Natural killer cell (primary cell): ENCODE results near the gene PLXNC1. TPM values are rescaled to one million over a fixed set of nuclear protein-coding genes. Genes with fewer than 3 reads are reported as not detected.

ENCODE experiments used
- ATAC-seq, 3 donors: fragments of 150-1000 bp in 2 of 3; fragments of 200-7000 bp in 1 of 3; cut with Tn5 transposase; 1 replicate in 1 of 3; 2 replicates in 2 of 3; pipeline ENCODE4 v1.10.0; 2021; ENCODE audit warnings: mild to moderate bottlenecking in 2 of 3, moderate library complexity in 2 of 3
- DNase-seq, 2 donors: peaks; one replicate each; pipeline versions ENCODE4 v3.0.0 to v3.0.0-alpha.2; 2013 to 2021; ENCODE audit warnings: mixed read lengths in 1 of 2
- H3K27ac ChIP-seq: one replicate; pipeline ENCODE4 v1.5.1; 2013; ENCODE audit warnings: mild to moderate bottlenecking, low read length
- H3K27me3 ChIP-seq: one replicate; pipeline ENCODE4 v1.6.1; 2013; ENCODE audit warnings: low read length; ENCODE audit not compliant: control insufficient read depth, insufficient read depth
- H3K36me3 ChIP-seq: one replicate; pipeline ENCODE4 v1.6.1; 2013; ENCODE audit warnings: low read length; ENCODE audit not compliant: control insufficient read depth, insufficient read depth
- H3K4me1 ChIP-seq: one replicate; pipeline ENCODE4 v1.6.1; 2013; ENCODE audit warnings: low read length; ENCODE audit not compliant: control insufficient read depth, insufficient read depth
- H3K4me3 ChIP-seq: one replicate; pipeline ENCODE4 v1.5.1; 2013; ENCODE audit warnings: low read length
- H3K9me3 ChIP-seq: one replicate; pipeline ENCODE4 v1.6.1; 2013; ENCODE audit warnings: low read length; ENCODE audit not compliant: control insufficient read depth, insufficient read depth
- H3K27ac Mint-ChIP-seq, 2 donors: one replicate each; pipeline ENCODE4 v1.8.0; 2022; ENCODE audit warnings: mild to moderate bottlenecking in 2 of 2, mixed read lengths in 2 of 2, moderate library complexity in 1 of 2
- H3K27me3 Mint-ChIP-seq, 2 donors: one replicate each; pipeline ENCODE4 v1.8.0; 2022; ENCODE audit warnings: low read depth in 2 of 2, mixed read lengths in 2 of 2
- H3K36me3 Mint-ChIP-seq: one replicate; pipeline ENCODE4 v1.8.0; 2022; ENCODE audit warnings: mixed read lengths
- H3K4me1 Mint-ChIP-seq, 2 donors: one replicate each; pipeline ENCODE4 v1.8.0; 2022; ENCODE audit warnings: mixed read lengths in 2 of 2
- H3K4me3 Mint-ChIP-seq: one replicate; pipeline ENCODE4 v1.8.0; 2022; ENCODE audit warnings: mild to moderate bottlenecking, moderate library complexity, mixed read lengths
- H3K9me3 Mint-ChIP-seq, 2 donors: one replicate each; pipeline ENCODE4 v1.8.0; 2022; ENCODE audit warnings: mixed read lengths in 2 of 2
- WGBS: methylation state at CpG from one replicate; pipeline ENCODE4 v1.1.7; 2013; ENCODE audit warnings: missing lambda C conversion rate; ENCODE audit not compliant: insufficient coverage; 5-methylcytosine and 5-hydroxymethylcytosine counted together
- intact Hi-C: fragments of 100-400 bp; cut with micrococcal nuclease; formaldehyde crosslinking; loops from one replicate; pipeline ENCODE4 v1.14.2; 2022
- total RNA-seq, 4 donors: library from RNA; stranded (reverse); fragments of 120-200 nt in 1 of 4; gene quantifications; one replicate each; pipeline versions ENCODE4 v1.2.3 to v1.2.4, GENCODE V29; 2013 to 2022
- TF ChIP-seq, protein P1 (sequence below): fragments of 200-600 bp; IDR thresholded peaks from one replicate; pipeline ENCODE4 v1.8.0; 2022; ENCODE audit warnings: antibody characterized with exemption

Gene PLXNC1
- total RNA-seq, 3 donors from 2014 or later (not counting 1 experiment from before 2014, with no cell fraction given): 22.0 to 30.7 (median 26.5) TPM

DNA sequence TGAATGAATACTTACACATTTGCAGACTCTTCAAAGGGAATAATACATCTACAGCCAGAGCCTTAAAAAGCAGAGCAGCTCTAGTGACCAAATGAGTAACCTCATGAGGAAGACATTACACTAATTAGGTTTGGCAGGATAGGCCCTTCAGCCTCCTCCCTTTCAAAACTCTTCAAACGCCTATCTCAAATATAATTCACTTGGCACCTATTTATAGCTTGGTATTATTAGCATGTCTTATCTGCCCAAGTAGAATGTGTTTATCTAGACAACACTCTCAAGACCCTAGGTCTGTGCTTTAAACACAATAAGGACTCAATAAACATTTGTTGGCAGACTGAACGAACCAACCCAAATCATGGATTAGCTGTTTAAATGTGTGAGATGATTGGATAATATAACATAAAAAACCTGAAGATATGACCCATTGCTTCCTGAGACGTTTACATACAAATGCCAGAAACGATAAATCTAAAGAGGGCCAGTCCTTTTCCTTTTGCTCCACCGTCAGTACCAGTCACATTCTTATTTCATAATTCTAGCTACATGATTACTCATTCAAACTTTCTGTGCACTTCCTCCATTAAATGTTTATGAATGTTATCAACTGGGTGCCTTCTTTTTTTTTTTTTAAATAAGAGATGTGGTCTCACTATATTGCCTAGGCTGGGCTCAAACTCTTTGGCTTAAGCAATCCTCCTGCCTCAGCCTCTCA is 188.0 kb downstream of the PLXNC1 start:
- no peaks in the 10 kb centered on the region for H3K9me3 Mint-ChIP-seq
- H3K4me1 Mint-ChIP-seq: no peaks in the 10 kb centered on the region
- WGBS: 91% methylated on average over 3 of the region's 5 CpGs
- no peak for DNase-seq
- no peaks in the 10 kb centered on the region for H3K27me3 Mint-ChIP-seq
- TF ChIP-seq, protein P1, sequence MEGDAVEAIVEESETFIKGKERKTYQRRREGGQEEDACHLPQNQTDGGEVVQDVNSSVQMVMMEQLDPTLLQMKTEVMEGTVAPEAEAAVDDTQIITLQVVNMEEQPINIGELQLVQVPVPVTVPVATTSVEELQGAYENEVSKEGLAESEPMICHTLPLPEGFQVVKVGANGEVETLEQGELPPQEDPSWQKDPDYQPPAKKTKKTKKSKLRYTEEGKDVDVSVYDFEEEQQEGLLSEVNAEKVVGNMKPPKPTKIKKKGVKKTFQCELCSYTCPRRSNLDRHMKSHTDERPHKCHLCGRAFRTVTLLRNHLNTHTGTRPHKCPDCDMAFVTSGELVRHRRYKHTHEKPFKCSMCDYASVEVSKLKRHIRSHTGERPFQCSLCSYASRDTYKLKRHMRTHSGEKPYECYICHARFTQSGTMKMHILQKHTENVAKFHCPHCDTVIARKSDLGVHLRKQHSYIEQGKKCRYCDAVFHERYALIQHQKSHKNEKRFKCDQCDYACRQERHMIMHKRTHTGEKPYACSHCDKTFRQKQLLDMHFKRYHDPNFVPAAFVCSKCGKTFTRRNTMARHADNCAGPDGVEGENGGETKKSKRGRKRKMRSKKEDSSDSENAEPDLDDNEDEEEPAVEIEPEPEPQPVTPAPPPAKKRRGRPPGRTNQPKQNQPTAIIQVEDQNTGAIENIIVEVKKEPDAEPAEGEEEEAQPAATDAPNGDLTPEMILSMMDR: no peak
- H3K27me3 ChIP-seq: no peaks in the 10 kb centered on the region
- H3K36me3 ChIP-seq: no peaks in the 10 kb centered on the region
- H3K4me3 Mint-ChIP-seq: no peak overlapping the region
- no peaks in the 10 kb centered on the region for H3K9me3 ChIP-seq
- no peak overlapping the region for H3K27ac Mint-ChIP-seq
- no peaks in the 10 kb centered on the region for H3K36me3 Mint-ChIP-seq
- H3K27ac ChIP-seq: no peak overlapping the region
- ATAC-seq: no peak
- no peaks in the 10 kb centered on the region for H3K4me1 ChIP-seq
- intact Hi-C loops: no loop called here
- H3K4me3 ChIP-seq: no peak overlapping the region

DNA sequence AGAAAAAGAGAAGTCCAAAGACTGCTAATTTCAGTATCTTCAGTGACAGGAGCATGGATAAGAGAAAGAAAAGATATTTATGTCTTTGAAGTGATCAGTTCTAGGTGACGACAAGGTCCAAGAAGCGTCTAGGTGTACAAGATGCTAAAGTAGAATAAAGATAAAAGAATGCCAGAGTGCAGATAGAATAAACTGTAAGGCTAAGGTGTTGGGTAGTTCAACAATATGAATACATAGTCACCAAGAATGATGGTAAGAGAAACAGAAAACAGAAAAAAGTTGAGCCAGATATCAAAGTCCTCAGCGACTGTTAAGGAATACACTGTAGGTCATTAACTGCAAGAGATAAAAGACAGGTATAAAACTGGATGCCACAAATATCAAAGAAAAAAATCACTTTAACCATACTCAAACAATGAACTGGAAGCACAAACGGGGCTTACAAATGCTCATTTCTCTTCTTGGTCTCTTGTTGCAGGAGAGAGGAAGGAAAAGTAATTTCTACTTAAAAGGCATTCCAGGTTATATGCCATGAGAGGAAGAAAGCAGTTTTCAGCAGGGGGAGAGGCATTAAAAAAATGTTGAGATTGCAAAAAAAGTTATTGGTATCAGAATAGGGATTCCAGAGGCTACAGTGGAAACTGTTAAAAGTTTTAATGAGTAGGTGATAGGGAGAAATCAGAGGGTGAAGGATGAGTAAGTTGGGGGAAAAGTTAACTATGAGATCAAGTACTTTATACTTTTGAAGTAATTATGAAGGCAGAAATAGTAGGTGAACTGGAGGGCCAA is 189.8 kb downstream of the PLXNC1 start:
- no peaks in the 10 kb centered on the region for H3K27me3 ChIP-seq
- ATAC-seq (no peak), DNase-seq (no peak)
- WGBS: 100% methylated on average over 2 of the region's 4 CpGs
- H3K4me3 Mint-ChIP-seq: no peak overlapping the region
- H3K27ac Mint-ChIP-seq: no peak overlapping the region
- no peaks in the 10 kb centered on the region for H3K36me3 ChIP-seq
- H3K36me3 Mint-ChIP-seq: no peaks in the 10 kb centered on the region
- H3K9me3 Mint-ChIP-seq: no peaks in the 10 kb centered on the region
- intact Hi-C loops: no loop called here
- no peak overlapping the region for H3K27ac ChIP-seq
- TF ChIP-seq, protein P1: no peak
- no peaks in the 10 kb centered on the region for H3K9me3 ChIP-seq
- H3K27me3 Mint-ChIP-seq: no peaks in the 10 kb centered on the region
- no peaks in the 10 kb centered on the region for H3K4me1 Mint-ChIP-seq
- H3K4me3 ChIP-seq: no peak overlapping the region
- H3K4me1 ChIP-seq: no peaks in the 10 kb centered on the region

DNA sequence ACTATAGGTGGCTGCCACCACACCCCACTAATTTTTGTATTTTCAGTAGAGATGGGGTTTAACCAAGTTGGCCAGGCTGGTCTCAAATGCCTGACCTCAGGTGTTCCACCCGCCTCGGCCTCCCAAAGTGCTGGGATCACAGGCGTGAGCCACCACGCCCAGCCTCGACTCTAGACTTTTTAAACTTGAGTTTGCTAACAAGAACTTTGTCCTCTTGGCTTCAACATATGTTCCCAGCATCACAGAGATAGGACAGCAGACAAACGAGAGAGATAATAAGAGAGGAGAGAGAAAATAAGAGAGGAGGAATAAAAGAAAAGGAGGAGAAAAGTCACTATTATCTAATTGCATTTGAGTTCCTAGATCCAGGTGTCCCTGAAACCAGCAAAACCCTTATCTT is 192.2 kb downstream of the PLXNC1 start:
- H3K4me3 Mint-ChIP-seq: no peak overlapping the region

More for the DNA sequence above, 192.2 kb downstream of the PLXNC1 start:
- H3K9me3 Mint-ChIP-seq: no peaks in the 10 kb centered on the region
- H3K27me3 Mint-ChIP-seq: no peaks in the 10 kb centered on the region
- H3K4me3 ChIP-seq: no peak overlapping the region
- no peaks in the 10 kb centered on the region for H3K27me3 ChIP-seq
- no peaks in the 10 kb centered on the region for H3K9me3 ChIP-seq
- no peak overlapping the region for H3K27ac ChIP-seq
- WGBS: 100% methylated on average over 5 of the region's 6 CpGs
- H3K36me3 Mint-ChIP-seq: no peaks in the 10 kb centered on the region
- DNase-seq: no peak
- H3K4me1 Mint-ChIP-seq: no peaks in the 10 kb centered on the region
- TF ChIP-seq, protein P1: no peak
- no peak for ATAC-seq
- no peak overlapping the region for H3K27ac Mint-ChIP-seq
- H3K4me1 ChIP-seq: no peaks in the 10 kb centered on the region
- intact Hi-C loops: no loop called here
- no peaks in the 10 kb centered on the region for H3K36me3 ChIP-seq
